Sigmoid colon (tissue), 4 donors: Measurements from ENCODE around the gene YES1.

Experiments used
- EP300 ChIP-seq, 4 donors: sonication (generic); formaldehyde crosslinking; IDR thresholded peaks; one replicate each; pipeline ENCODE4 v1.6.1; 2017; ENCODE audit warnings: antibody characterized with exemption in 4 of 4
- TF ChIP-seq, protein P1 (sequence below), 4 experiments: fragments of 450-650 bp in 3 of 4; fragments of 200-600 bp in 1 of 4; IDR thresholded peaks; one replicate each; pipeline ENCODE4 v1.5.1; 2016 to 2019; ENCODE audit warnings: antibody characterized with exemption in 4 of 4, mild to moderate bottlenecking in 3 of 4, moderate library complexity in 2 of 4

DNA sequence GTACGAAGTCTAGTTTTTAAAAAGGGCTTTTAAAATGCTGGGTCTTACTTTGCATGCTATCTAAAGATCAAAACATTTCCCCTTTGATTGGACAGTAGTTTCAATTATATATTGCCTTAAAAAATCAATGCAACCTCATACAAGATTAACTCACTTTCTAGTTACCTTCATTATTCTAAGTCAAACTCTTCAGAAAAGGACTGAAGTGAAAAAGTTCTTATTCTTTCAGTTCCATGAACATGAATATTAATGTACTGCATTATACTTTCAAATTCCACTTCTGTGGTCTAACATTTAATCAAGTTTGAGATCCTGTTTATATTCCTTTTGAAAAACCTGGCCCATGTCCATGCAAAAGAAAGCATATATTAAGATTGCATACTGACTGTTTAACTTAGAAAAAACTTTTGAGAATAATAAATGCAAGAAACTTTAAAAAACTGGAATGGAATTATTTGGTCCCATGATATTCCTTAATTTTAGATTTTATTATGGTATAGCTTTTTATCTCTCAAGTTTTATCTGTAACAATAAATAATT, 88.4 kb downstream of the YES1 start:
- TF ChIP-seq, protein P1, sequence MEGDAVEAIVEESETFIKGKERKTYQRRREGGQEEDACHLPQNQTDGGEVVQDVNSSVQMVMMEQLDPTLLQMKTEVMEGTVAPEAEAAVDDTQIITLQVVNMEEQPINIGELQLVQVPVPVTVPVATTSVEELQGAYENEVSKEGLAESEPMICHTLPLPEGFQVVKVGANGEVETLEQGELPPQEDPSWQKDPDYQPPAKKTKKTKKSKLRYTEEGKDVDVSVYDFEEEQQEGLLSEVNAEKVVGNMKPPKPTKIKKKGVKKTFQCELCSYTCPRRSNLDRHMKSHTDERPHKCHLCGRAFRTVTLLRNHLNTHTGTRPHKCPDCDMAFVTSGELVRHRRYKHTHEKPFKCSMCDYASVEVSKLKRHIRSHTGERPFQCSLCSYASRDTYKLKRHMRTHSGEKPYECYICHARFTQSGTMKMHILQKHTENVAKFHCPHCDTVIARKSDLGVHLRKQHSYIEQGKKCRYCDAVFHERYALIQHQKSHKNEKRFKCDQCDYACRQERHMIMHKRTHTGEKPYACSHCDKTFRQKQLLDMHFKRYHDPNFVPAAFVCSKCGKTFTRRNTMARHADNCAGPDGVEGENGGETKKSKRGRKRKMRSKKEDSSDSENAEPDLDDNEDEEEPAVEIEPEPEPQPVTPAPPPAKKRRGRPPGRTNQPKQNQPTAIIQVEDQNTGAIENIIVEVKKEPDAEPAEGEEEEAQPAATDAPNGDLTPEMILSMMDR (IDR thresholded peaks at IDR 0.05), result no peak
- no peak for TF ChIP-seq EP300 (IDR thresholded peaks at IDR 0.05)
